ENCODE data around the gene AGRN.
A peak's percentile ranks its signal among the peaks of the same experiment; 100 is the strongest.
"Not testable (repeated sequence)": the region's sequence is repeated elsewhere in the genome, so short reads cannot be mapped to it uniquely, and the experiment has no call there.

The AGRN gene

GRCh38 chr1:1083416-1084371 lies 63.8 kb downstream of the AGRN start:
- no peak for DNase-seq

GRCh38 chr1:1084372-1085170 lies 64.7 kb downstream of the AGRN start:
- DNase-seq: peak; percentile 14

- peak; percentile 10 for DNase-seq
Observed at GRCh38 chr1:1085171-1085841, 65.4 kb downstream of the AGRN start.

GRCh38 chr1:1085911-1086841 lies 66.3 kb downstream of the AGRN start:
- DNase-seq: no peak

- peak; percentile 20 for DNase-seq
Observed at GRCh38 chr1:1086911-1087341, 67.0 kb downstream of the AGRN start.

- no peak for DNase-seq
Observed at GRCh38 chr1:1087351-1088028, 67.6 kb downstream of the AGRN start.

- peak; percentile 32 for DNase-seq
Observed at GRCh38 chr1:1088029-1088800, 68.3 kb downstream of the AGRN start.

GRCh38 chr1:1088801-1089680 lies 69.1 kb downstream of the AGRN start:
- DNase-seq: peak; percentile 37

- no peak for DNase-seq
Observed at GRCh38 chr1:1089731-1090423, 70.0 kb downstream of the AGRN start.

- peak; percentile 11 for DNase-seq
Observed at GRCh38 chr1:1090424-1091343, 70.8 kb downstream of the AGRN start.

GRCh38 chr1:1091344-1092148 lies 71.6 kb downstream of the AGRN start:
- no peak for DNase-seq

GRCh38 chr1:1092149-1092855 lies 72.4 kb downstream of the AGRN start:
- DNase-seq: no peak

GRCh38 chr1:1092894-1093609 lies 73.1 kb downstream of the AGRN start:
- peak; percentile 17 for DNase-seq

GRCh38 chr1:1093610-1093943 lies 73.7 kb downstream of the AGRN start:
- DNase-seq: no peak

GRCh38 chr1:1094981-1095380 lies 75.1 kb downstream of the AGRN start:
- DNase-seq: no peak

- not testable (repeated sequence) for DNase-seq
Observed at GRCh38 chr1:1096136-1096535, 76.2 kb downstream of the AGRN start.

Data from 8988T (cell line).